HG02981 (cell line): Measurements from ENCODE around the gene UBA7.
"Not testable (repeated sequence)": the region's sequence is repeated elsewhere in the genome, so short reads cannot be mapped to it uniquely, and the experiment has no call there.

Experiments
- ATAC-seq: cut with Tn5 transposase; IDR thresholded peaks from one replicate; pipeline ENCODE4 v1.9.1; 2021; ENCODE audit warnings: mild to moderate bottlenecking, moderate library complexity; ENCODE audit not compliant: unreplicated experiment

Gene UBA7

GRCh38 chr3:49786357-49787181, 27.2 kb downstream of the UBA7 start, which contains the start of gene IP6K1:
IP6K1 (minus strand) TSS chr3:49786542; CDS start chr3:49748040, 38,502 bp downstream.
- peak; percentile 98 for ATAC-seq

- peak; percentile 46 for ATAC-seq
Measured at GRCh38 chr3:49785565-49786356, 28.0 kb downstream of the UBA7 start.

GRCh38 chr3:49782277-49782676, 31.5 kb downstream of the UBA7 start:
- not testable (repeated sequence) for ATAC-seq

- no peak for ATAC-seq
Measured at GRCh38 chr3:49781415-49782199, 32.1 kb downstream of the UBA7 start.

- ATAC-seq = not testable (repeated sequence)
Measured at GRCh38 chr3:49780975-49781365, 32.8 kb downstream of the UBA7 start.

- no peak for ATAC-seq
Measured at GRCh38 chr3:49780080-49780974, 33.4 kb downstream of the UBA7 start.

GRCh38 chr3:49779358-49780079, 34.2 kb downstream of the UBA7 start:
- no peak for ATAC-seq

GRCh38 chr3:49776101-49776500, 37.7 kb downstream of the UBA7 start:
- not testable (repeated sequence) for ATAC-seq

GRCh38 chr3:49775538-49775937, 38.2 kb downstream of the UBA7 start:
- no peak for ATAC-seq

- ATAC-seq = no peak
Measured at GRCh38 chr3:49772703-49773102, 41.0 kb downstream of the UBA7 start.

- ATAC-seq = no peak
Measured at GRCh38 chr3:49771340-49771938, 42.3 kb downstream of the UBA7 start.

- ATAC-seq = no peak
Measured at GRCh38 chr3:49769926-49770325, 43.8 kb downstream of the UBA7 start.

- no peak for ATAC-seq
Measured at GRCh38 chr3:49769286-49769915, 44.4 kb downstream of the UBA7 start.

- ATAC-seq = no peak
Measured at GRCh38 chr3:49763981-49764380, 49.8 kb downstream of the UBA7 start.

GRCh38 chr3:49761661-49762060, 52.1 kb downstream of the UBA7 start:
- no peak for ATAC-seq

- no peak for ATAC-seq
Measured at GRCh38 chr3:49759226-49759625, 54.5 kb downstream of the UBA7 start.

- no peak for ATAC-seq
Measured at GRCh38 chr3:49757197-49757596, 56.6 kb downstream of the UBA7 start.

- no peak for ATAC-seq
Measured at GRCh38 chr3:49756036-49756435, 57.7 kb downstream of the UBA7 start.
